ENCODE measurements around the gene CSAG3.
"Not testable (repeated sequence)": the region's sequence is repeated elsewhere in the genome, so short reads cannot be mapped to it uniquely, and the experiment has no call there.

The CSAG3 gene

GRCh38 chrX:152758918-152759317 lies at the start of gene CSAG3:
CSAG3 (plus strand) TSS chrX:152759218.
- H3K27me3 ChIP-seq (ENCODE audit: control insufficient read depth, insufficient read depth, low read length); H3K4me3 ChIP-seq (ENCODE audit: low read depth, low read length); H3K9me3 ChIP-seq (ENCODE audit: control insufficient read depth, insufficient read depth, low read length); H3K4me1 ChIP-seq (ENCODE audit: control insufficient read depth, insufficient read depth, low read length); H3K36me3 ChIP-seq (ENCODE audit: control insufficient read depth, insufficient read depth, low read length); H3K9ac ChIP-seq (ENCODE audit: low read depth, low read length): not testable (repeated sequence)

GRCh38 chrX:152713195-152713594 lies 45.8 kb upstream of the CSAG3 start:
- H3K4me1 ChIP-seq (ENCODE audit: control insufficient read depth, insufficient read depth, low read length); H3K36me3 ChIP-seq (ENCODE audit: control insufficient read depth, insufficient read depth, low read length); H3K27me3 ChIP-seq (ENCODE audit: control insufficient read depth, insufficient read depth, low read length); H3K9ac ChIP-seq (ENCODE audit: low read depth, low read length); H3K4me3 ChIP-seq (ENCODE audit: low read depth, low read length); H3K9me3 ChIP-seq (ENCODE audit: control insufficient read depth, insufficient read depth, low read length): not testable (repeated sequence)

- H3K4me1 ChIP-seq (ENCODE audit: control insufficient read depth, insufficient read depth, low read length); H3K9me3 ChIP-seq (ENCODE audit: control insufficient read depth, insufficient read depth, low read length); H3K9ac ChIP-seq (ENCODE audit: low read depth, low read length); H3K4me3 ChIP-seq (ENCODE audit: low read depth, low read length); H3K36me3 ChIP-seq (ENCODE audit: control insufficient read depth, insufficient read depth, low read length); H3K27me3 ChIP-seq (ENCODE audit: control insufficient read depth, insufficient read depth, low read length): not testable (repeated sequence)
Measured at GRCh38 chrX:152713815-152714787, 44.9 kb upstream of the CSAG3 start, which contains the start of gene MAGEA2B. MAGEA2B (plus strand) TSS chrX:152714628; CDS start chrX:152717107, 2,479 bp downstream.

- no peaks in the 10 kb centered on the region for H3K27me3 ChIP-seq (ENCODE audit: control insufficient read depth, insufficient read depth, low read length)
- no peak overlapping the region for H3K4me3 ChIP-seq (ENCODE audit: low read depth, low read length)
- H3K36me3 ChIP-seq (ENCODE audit: control insufficient read depth, insufficient read depth, low read length), result no peaks in the 10 kb centered on the region
- H3K9me3 ChIP-seq (ENCODE audit: control insufficient read depth, insufficient read depth, low read length), result no peaks in the 10 kb centered on the region
- no peaks in the 10 kb centered on the region for H3K4me1 ChIP-seq (ENCODE audit: control insufficient read depth, insufficient read depth, low read length)
- no peak overlapping the region for H3K9ac ChIP-seq (ENCODE audit: low read depth, low read length)
Measured at GRCh38 chrX:152725409-152725808, 33.6 kb upstream of the CSAG3 start.

DNA sequence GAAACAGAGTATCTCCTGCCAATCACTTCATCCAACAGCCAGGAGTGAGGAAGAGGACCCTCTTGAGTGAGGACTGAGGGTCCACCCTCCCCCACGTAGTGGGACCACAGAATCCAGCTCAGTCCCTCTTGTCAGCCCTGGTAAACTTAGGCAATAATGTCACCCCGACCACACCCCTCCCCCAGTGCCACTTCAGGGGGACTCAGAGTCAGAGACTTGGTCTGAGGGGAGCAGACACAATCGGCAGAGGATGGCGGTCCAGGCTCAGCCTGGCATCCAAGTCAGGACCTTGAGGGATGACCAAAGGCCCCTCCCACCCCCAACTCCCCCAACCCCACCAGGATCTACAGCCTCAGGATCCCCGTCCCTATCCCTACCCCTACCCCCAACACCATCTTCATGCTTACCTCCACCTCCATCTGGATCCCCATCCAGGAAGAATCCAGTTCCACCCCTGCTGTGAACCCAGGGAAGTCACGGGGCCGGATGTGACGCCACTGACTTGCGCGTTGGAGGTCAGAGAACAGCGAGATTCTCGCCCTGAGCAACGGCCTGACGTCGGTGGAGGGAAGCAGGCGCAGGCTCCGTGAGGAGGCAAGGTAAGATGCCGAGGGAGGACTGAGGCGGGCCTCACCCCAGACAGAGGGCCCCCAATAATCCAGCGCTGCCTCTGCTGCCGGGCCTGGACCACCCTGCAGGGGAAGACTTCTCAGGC lies 25.6 kb upstream of the CSAG3 start, which contains the start of the genes CSAG1 and MAGEA12:
TSS of gene CSAG1 (minus strand) at position 461 of the 715 bp plus-strand sequence. CDS start 1,261 bp downstream, outside the sequence.
TSS of gene MAGEA12 (plus strand) at position 497 of the 715 bp plus-strand sequence. CDS start 2,405 bp downstream, outside the sequence.
- Histone ChIP-seq H3K27me3 (ENCODE audit: control insufficient read depth, insufficient read depth, low read length) (no peaks in the 10 kb centered on the region), H3K9me3 (ENCODE audit: control insufficient read depth, insufficient read depth, low read length) (no peaks in the 10 kb centered on the region), H3K4me1 (ENCODE audit: control insufficient read depth, insufficient read depth, low read length) (no peaks in the 10 kb centered on the region), H3K9ac (ENCODE audit: low read depth, low read length) (no peak within 1 kb of the TSS), H3K4me3 (ENCODE audit: low read depth, low read length) (peak within 1 kb of the TSS; percentile 11), H3K36me3 (ENCODE audit: control insufficient read depth, insufficient read depth, low read length) (no peaks in the 10 kb centered on the region)

DNA sequence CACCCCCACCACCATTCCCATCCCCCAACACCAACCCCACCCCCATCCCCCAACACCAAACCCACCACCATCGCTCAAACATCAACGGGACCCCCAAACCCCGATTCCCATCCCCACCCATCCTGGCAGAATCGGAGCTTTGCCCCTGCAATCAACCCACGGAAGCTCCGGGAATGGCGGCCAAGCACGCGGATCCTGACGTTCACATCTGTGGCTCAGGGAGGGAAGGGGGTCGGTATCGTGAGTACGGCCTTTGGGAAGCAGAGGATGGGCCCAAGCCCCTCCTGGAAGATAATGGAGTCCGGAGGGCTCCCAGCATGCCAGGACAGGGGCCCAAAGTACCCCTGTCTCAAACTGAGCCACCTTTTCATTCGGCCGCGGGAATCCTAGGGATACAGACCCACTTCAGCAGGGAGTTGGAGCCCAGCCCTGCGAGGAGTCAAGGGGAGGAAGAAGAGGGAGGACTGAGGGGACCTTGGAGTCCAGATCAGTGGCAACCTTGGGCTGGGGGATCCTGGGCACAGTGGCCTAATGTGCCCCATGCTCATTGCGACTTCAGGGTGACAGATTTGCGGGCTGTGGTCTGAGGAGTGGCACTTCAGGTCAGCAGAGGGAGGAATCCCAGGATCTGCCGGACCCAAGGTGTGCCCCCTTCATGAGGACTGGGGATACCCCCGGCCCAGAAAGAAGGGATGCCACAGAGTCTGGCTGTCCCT lies 24.7 kb upstream of the CSAG3 start:
- not testable (repeated sequence) for H3K27me3 ChIP-seq (ENCODE audit: control insufficient read depth, insufficient read depth, low read length); H3K9me3 ChIP-seq (ENCODE audit: control insufficient read depth, insufficient read depth, low read length); H3K4me1 ChIP-seq (ENCODE audit: control insufficient read depth, insufficient read depth, low read length); H3K36me3 ChIP-seq (ENCODE audit: control insufficient read depth, insufficient read depth, low read length); H3K9ac ChIP-seq (ENCODE audit: low read depth, low read length); H3K4me3 ChIP-seq (ENCODE audit: low read depth, low read length)

GRCh38 chrX:152735101-152735500 lies 23.9 kb upstream of the CSAG3 start:
- Histone ChIP-seq H3K4me1 (ENCODE audit: control insufficient read depth, insufficient read depth, low read length) (no peaks in the 10 kb centered on the region), H3K9me3 (ENCODE audit: control insufficient read depth, insufficient read depth, low read length) (no peaks in the 10 kb centered on the region), H3K4me3 (ENCODE audit: low read depth, low read length) (no peak overlapping the region), H3K27me3 (ENCODE audit: control insufficient read depth, insufficient read depth, low read length) (no peaks in the 10 kb centered on the region), H3K36me3 (ENCODE audit: control insufficient read depth, insufficient read depth, low read length) (no peaks in the 10 kb centered on the region), H3K9ac (ENCODE audit: low read depth, low read length) (no peak overlapping the region)

DNA sequence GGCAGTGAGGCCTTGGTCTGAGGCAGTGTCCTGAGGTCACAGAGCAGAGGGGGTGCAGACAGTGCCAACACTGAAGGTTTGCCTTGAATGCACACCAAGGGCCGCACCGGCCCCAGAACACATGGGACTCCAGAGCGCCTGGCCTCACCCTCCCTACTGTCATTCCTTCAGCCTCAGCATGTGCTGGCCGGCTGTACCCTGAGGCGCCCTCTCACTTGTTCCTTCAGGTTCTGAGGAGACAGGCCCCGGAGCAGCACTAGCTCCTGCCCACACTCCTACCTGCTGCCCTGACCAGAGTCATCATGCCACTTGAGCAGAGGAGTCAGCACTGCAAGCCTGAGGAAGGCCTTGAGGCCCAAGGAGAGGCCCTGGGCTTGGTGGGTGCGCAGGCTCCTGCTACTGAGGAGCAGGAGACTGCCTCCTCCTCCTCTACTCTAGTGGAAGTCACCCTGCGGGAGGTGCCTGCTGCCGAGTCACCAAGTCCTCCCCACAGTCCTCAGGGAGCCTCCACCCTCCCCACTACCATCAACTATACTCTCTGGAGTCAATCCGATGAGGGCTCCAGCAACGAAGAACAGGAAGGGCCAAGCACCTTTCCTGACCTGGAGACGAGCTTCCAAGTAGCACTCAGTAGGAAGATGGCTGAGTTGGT lies 23.0 kb upstream of the CSAG3 start:
- Histone ChIP-seq H3K4me3 (ENCODE audit: low read depth, low read length) (no peak overlapping the region), H3K9ac (ENCODE audit: low read depth, low read length) (no peak overlapping the region), H3K4me1 (ENCODE audit: control insufficient read depth, insufficient read depth, low read length) (no peaks in the 10 kb centered on the region), H3K27me3 (ENCODE audit: control insufficient read depth, insufficient read depth, low read length) (no peaks in the 10 kb centered on the region), H3K9me3 (ENCODE audit: control insufficient read depth, insufficient read depth, low read length) (no peaks in the 10 kb centered on the region), H3K36me3 (ENCODE audit: control insufficient read depth, insufficient read depth, low read length) (no peaks in the 10 kb centered on the region)

- H3K27me3 ChIP-seq (ENCODE audit: control insufficient read depth, insufficient read depth, low read length); H3K36me3 ChIP-seq (ENCODE audit: control insufficient read depth, insufficient read depth, low read length); H3K4me3 ChIP-seq (ENCODE audit: low read depth, low read length); H3K4me1 ChIP-seq (ENCODE audit: control insufficient read depth, insufficient read depth, low read length); H3K9me3 ChIP-seq (ENCODE audit: control insufficient read depth, insufficient read depth, low read length); H3K9ac ChIP-seq (ENCODE audit: low read depth, low read length): not testable (repeated sequence)
Measured at GRCh38 chrX:152736528-152736927, 22.5 kb upstream of the CSAG3 start.

DNA sequence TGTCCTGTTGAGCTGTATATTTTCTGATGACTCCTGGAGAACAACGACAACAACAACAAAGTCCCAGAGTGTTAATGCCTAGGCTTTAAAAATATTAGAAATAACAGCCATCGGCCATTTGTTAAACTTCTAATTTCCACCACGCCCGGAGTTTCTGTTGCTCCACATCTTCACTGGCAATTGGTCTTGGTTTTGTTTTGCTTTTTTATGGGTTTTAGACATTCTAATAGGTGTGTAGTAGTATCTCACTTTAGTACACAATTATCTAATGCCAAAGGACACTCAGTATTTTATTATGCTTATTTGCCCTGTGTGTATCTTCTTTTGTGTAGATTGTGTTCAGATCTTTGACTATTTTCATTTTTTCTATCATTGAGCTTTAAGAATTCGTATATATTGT lies 20.5 kb upstream of the CSAG3 start:
- H3K4me3 ChIP-seq (ENCODE audit: low read depth, low read length), result no peak overlapping the region
- no peaks in the 10 kb centered on the region for H3K4me1 ChIP-seq (ENCODE audit: control insufficient read depth, insufficient read depth, low read length)
- no peaks in the 10 kb centered on the region for H3K36me3 ChIP-seq (ENCODE audit: control insufficient read depth, insufficient read depth, low read length)
- no peaks in the 10 kb centered on the region for H3K9me3 ChIP-seq (ENCODE audit: control insufficient read depth, insufficient read depth, low read length)
- no peaks in the 10 kb centered on the region for H3K27me3 ChIP-seq (ENCODE audit: control insufficient read depth, insufficient read depth, low read length)
- no peak overlapping the region for H3K9ac ChIP-seq (ENCODE audit: low read depth, low read length)
